C4-2B (cell line): Measurements from ENCODE around the gene YBX1.

ENCODE experiments used
- H3K27ac ChIP-seq: fragments of 450-650 bp; 2 replicates; pipeline ENCODE4 v1.5.1; 2017
- CTCF ChIP-seq: fragments of 450-650 bp; conservative IDR thresholded peaks from 2 replicates; pipeline ENCODE4 v1.5.1; 2017; ENCODE audit warnings: mild to moderate bottlenecking
- ZFX ChIP-seq: fragments of 450-650 bp; IDR thresholded peaks from 2 replicates; pipeline ENCODE4 v1.6.1; 2017

Gene YBX1

GRCh38 chr1:42741706-42742105 lies 59.5 kb downstream of the YBX1 start:
- no peak for TF ChIP-seq CTCF
- no peak for TF ChIP-seq ZFX
- no peak overlapping the region for H3K27ac ChIP-seq

GRCh38 chr1:42742141-42742540 lies 59.9 kb downstream of the YBX1 start:
- no peak overlapping the region for H3K27ac ChIP-seq
- TF ChIP-seq CTCF (no peak), ZFX (no peak)

- H3K27ac ChIP-seq, result no peak overlapping the region
- TF ChIP-seq CTCF (no peak), ZFX (no peak)
These were observed 60.5 kb downstream of the YBX1 start for GRCh38 chr1:42742617-42743316.

- H3K27ac ChIP-seq, result no peak overlapping the region
- TF ChIP-seq ZFX (no peak), CTCF (no peak)
These were observed 61.3 kb downstream of the YBX1 start for GRCh38 chr1:42743317-42744147.

- no peak overlapping the region for H3K27ac ChIP-seq
- no peak for TF ChIP-seq CTCF
- TF ChIP-seq ZFX, result no peak
These were observed 61.9 kb downstream of the YBX1 start for GRCh38 chr1:42744148-42744413.

- H3K27ac ChIP-seq, result no peak overlapping the region
- TF ChIP-seq ZFX (no peak), CTCF (no peak)
These were observed 63.6 kb downstream of the YBX1 start for GRCh38 chr1:42745851-42746250.

GRCh38 chr1:42746436-42747105 lies 64.4 kb downstream of the YBX1 start:
- no peak for TF ChIP-seq CTCF
- TF ChIP-seq ZFX, result no peak
- H3K27ac ChIP-seq, result no peak overlapping the region
